Vagina (tissue), 2 donors: ENCODE measurements around the gene SLITRK5.

Source experiments
- CTCF ChIP-seq, 3 experiments: fragments of 450-650 bp in 2 of 3; fragments of 200-600 bp in 1 of 3; sonication (generic) in 1 of 3; IDR thresholded peaks; one replicate each; pipeline ENCODE4 v1.5.1; 2017 to 2019; ENCODE audit warnings: antibody characterized with exemption in 3 of 3, mild to moderate bottlenecking in 2 of 3, moderate library complexity in 2 of 3
- POLR2A ChIP-seq, 2 donors: fragments of 450-650 bp; IDR thresholded peaks; one replicate each; pipeline ENCODE4 v1.6.1; 2017; ENCODE audit warnings: antibody characterized with exemption in 2 of 2, mild to moderate bottlenecking in 2 of 2, moderate library complexity in 2 of 2

- TF ChIP-seq CTCF (IDR thresholded peaks at IDR 0.05): no peak
- TF ChIP-seq POLR2A (IDR thresholded peaks at IDR 0.05): no peak
These were observed 13.9 kb downstream of the SLITRK5 start for GRCh38 chr13:87684850-87685742.
